ENCODE results near the gene CELA3B. TPM values are rescaled to one million over a fixed set of nuclear protein-coding genes. Genes with fewer than 3 reads are reported as not detected.

Gene CELA3B
- total RNA-seq, 4 donors from 2014 or later: not detected

GRCh38 chr1:22038036-22038435, 61.2 kb downstream of the CELA3B start:
- TF ChIP-seq CTCF (IDR thresholded peaks at IDR 0.05): no peak
- TF ChIP-seq POLR2A (IDR thresholded peaks at IDR 0.05): no peak
- intact Hi-C loops (cut with DNase I): no loop called here
- H3K9me3 ChIP-seq: no peaks in the 10 kb centered on the region
- DNase-seq: no peak
- 92 to 94% methylated on average over 5 of the region's 5 CpGs for WGBS, 2 donors
- H3K27ac ChIP-seq: no peak overlapping the region
- no peaks in the 10 kb centered on the region for H3K27me3 ChIP-seq
- H3K4me3 ChIP-seq (replicated peaks in 1 of 3): no peak overlapping the region
- H3K36me3 ChIP-seq: no peaks in the 10 kb centered on the region
- peaks cover 0 to 13% of the 10 kb centered on the region in 2 donors for H3K4me1 ChIP-seq

Small RNAs within 50 kb of the gene (small RNA-seq; reads per million reads assigned to genes)
- gene RN7SL186P: not detected
- not detected for gene RN7SL386P
- gene RNU6-1022P: not detected
- not detected for gene RNU6-776P

Other genes with a start within 250 kb of the CELA3B start
- gene USP48, start 193.9 kb upstream of the CELA3B start, total RNA-seq: 100 to 1,000 TPM in 1 of 4 donors, 10 to 100 TPM in 3; 77.4 to 113 (median 88.5) TPM
- under 1 TPM in 1 of 4 donors, not detected in 3; 0.22 TPM for gene LDLRAD2, start 164.8 kb upstream of the CELA3B start, total RNA-seq
- 100 to 1,000 TPM in 2 of 4 donors, 10 to 100 TPM in 2; 75.7 to 239 (median 96.8) TPM for gene HSPG2, start 39.7 kb upstream of the CELA3B start, total RNA-seq
- not detected for gene CELA3A, start 24.6 kb downstream of the CELA3B start, total RNA-seq
- 100 to 1,000 TPM; 228 to 244 (median 240) TPM for gene CDC42, start 75.7 kb downstream of the CELA3B start, total RNA-seq
- gene WNT4, start 166.1 kb downstream of the CELA3B start, total RNA-seq: 1 to 10 TPM in 1 of 4 donors, under 1 TPM in 3; 0.29 to 3.0 (median 0.43) TPM

Measured in thyroid gland (tissue), 4 donors.